ENCODE measurements around the gene KRT4.

Gene KRT4

DNA sequence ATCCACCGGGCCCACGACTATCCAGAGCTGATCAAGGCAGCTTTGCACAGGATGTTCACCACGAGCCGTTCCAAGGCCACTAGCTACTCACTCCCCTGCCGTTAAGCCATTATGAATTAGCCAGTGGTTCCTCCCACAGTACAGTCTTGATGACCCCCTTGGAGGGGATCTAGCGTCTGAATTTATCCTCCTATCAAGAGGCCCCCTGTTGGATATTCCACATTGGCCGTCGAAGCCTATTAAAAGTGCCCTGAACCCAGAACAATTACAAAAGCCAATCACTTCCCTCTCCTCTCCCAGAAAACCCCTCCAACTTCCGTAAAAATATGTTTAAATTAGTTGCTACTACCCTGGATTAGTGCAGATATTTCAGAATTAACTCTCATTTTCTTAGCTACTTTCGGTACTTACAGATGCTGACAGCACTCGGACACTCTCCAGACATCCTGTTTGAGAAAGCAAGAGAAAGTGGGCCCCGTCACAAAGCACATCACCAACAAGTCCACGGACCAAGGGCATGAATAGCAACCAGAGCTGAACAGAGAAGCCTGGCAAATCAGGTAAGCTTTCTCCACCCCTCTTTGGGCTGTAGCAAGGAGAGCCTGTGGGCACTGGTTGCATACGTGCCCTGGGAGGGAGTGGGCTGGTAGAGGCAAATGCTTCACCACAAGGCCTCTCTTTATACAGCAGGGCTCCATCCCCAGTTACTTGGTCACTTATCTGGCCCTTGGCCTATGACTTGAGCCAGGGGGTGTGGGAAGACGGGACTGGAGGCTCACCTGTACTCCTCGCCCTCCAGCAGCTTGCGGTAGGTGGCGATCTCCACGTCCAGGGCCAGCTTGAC is 23.3 kb downstream of the KRT4 start:
- DNase-seq = no peak

DNA sequence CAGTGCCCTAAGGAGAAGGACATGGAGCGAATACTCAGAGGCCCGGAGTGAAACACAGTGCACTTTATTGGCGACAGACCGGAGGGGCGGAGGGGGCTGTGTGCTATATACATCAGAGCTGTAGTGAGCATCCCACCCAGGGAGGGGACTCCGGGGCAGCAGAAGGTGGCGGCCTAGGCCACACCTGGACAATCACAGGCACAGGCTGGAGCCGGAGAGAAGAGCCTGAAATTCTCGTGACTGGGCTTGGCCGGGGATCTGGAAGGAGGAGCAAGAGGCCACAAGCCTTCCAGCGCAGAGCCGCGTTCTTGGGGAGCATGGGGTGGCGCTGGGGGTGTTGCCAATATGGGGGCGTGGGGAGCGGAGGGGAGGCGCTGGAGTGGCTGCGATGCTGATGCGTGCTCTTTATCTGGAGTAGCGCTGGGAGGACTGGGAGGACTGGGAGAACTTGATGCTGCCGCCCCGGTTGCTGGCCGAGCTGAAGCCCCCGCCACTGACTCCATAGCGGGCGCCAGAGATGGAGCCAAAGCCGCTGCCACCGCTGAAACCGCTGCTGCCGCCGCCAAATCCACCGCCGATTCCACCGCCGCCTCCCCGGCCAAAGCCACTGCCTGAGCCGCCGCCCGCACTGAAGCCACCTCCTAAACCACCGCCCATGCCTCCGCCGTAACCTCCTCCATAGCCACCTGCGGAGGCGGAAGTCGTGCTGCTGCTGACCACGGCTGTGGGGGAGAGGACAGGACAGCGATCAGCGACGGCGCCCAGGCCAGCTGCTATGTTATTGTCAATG is 24.1 kb downstream of the KRT4 start:
- no peak for DNase-seq

DNA sequence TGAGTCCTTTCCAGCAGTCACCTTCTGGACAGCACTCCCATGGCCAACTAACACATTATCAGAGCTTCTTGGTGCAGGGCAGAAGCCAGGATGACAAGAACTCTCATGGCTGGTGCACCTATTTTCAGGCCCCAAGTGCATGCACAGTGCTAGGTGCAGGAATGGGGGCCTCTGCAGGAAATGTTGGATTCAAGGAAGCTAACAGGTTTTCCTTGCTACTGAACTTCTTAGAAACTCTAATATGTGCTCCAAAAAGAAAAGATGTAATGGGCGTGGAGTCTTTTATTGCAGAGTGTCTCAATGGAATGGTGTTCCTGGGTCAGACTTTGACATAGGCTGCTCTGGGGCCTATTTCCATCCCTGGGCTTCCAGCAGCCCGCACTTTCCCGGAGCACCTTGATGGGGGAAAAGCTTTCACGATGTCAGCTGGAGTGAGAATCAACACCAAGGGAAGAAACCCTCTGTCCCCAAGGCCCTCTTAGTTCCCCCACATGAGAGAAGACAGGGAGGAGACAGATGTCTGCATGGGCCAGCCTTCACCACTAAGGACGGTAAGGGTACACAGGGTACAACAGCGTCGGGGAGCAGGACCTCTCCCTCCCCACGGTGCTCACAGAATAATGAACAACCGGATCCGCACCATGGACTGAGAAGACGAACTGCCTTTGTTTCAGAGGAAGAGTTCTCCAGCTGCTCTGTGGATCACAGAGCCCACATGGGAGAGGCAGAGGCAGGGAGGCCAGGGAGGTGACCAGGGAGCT is 24.9 kb downstream of the KRT4 start:
- DNase-seq = no peak

DNA sequence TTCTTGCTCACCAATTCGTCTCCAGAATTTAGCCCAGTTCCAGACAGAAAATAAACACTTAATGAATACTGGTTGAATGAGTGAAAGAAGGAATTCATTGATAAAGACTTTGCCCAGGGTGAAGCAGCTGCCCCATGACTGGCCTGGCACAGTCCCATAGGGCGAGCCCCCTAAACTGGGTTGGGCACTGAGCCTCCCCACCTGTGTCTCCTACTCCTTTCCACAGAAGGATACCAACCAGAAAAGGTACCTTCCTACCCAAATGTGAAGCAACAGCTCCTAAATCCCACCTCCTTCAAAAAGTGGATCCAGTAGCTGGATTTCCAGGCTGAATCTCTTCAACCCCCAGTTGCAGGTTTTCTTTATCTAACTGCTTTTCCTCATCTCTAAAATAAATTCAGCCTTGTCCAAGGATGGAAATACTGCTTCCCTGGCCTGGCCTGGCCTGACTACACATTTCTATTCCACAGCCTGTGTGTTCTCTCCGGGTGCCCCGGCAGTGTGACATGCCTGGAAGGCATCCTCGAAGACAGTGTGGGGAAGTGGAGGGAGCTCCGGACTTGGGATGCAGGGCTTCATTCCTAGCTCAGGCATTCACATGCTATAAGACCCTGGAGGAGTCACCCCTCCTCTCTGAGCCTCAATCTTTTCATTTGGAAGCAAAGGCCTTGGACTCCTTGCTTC is 25.6 kb downstream of the KRT4 start:
- no peak for DNase-seq

DNA sequence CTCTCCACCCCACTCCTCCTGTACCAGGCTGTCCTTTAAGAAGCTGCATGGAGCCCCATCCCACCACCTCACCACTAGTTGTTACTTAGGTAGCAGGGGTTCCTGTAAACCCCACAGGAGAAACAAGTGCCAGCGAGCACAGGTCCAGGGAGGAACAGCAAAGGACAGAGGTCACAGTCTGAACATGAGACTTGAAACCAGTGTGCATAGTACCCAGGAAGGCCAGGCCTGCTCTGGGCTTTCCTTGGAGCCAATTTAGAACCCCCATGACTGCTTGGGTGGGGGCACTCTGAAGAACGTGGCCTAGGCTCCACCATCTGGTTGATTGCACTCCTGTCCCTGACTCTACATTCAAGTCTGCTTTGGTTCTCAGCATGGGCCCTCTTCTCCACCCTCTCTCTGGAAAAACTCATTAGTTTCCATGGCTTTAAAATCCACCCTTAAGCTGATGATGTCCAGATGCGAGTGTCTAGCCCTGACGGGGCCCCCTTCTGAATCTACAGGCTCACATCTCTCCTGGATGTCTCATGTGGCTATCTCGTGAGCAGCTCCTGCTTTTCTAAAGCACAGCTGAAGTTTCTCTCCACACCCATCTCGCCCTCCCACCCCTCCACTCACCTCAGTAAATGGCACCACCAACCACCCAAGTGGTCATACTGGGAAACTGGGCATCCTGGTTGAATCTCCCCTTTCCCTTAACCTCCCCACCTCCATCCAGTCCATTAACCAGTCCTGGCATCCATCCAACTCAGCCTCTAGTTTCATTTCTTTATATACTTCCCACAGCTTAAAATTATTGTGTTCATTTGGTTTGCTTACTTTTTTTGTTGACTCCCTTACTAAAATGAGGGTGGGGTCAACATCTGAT is 26.4 kb downstream of the KRT4 start:
- DNase-seq = peak; percentile 21

DNA sequence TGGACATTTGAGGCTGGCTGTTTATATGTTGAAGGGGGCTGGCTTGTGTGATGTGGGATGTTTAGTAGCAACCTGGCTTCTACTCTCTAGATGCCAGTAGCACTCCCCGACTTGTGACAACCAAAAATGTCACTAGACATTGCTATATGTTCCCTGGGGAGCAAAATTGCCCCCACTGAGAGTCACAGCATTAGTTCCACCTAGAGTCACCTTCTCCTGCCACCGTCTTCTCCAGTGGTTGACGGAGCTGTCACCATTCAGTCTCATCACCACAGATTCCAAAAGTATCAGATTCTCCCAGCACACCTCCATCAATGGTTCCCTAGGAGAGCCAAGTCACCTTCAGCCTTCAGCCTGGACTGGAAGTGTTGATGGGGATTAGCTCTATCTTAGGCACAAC is 29.0 kb downstream of the KRT4 start:
- DNase-seq = no peak

DNA sequence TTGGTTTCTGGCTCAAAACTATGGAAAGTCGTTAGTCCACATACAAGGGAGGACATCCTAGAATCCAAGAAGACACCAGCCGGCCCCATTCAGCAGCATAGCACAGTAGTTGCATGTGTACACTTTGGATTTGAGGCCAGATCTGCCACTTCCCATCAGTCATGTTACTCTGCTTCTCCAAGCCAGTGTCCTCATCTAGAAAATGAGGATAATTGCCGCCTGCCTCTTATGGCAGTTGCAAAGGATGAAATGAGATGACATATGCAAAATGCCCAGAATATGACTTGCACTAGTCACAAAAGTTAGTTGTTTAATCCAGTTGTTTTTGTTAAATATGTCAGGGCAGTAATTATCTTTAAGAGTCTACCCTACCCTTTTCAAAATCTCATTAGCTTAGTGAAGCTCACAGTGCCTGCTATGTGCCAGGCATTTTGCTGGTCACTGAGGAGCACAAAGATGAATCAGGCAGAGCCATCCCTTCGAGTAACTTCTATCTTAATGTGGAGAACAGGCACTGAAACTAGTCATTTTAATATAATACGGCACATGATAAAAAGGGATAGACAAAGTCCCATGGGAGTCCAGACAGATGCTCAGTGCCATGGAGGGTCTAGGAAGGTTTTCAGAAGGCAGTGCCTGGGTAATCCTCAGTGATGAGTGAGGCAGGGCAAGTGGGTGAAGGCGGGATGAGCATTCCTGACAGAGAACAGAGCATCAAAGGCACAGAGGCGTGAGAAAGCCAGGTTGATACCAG is 30.2 kb downstream of the KRT4 start:
- no peak for DNase-seq

DNA sequence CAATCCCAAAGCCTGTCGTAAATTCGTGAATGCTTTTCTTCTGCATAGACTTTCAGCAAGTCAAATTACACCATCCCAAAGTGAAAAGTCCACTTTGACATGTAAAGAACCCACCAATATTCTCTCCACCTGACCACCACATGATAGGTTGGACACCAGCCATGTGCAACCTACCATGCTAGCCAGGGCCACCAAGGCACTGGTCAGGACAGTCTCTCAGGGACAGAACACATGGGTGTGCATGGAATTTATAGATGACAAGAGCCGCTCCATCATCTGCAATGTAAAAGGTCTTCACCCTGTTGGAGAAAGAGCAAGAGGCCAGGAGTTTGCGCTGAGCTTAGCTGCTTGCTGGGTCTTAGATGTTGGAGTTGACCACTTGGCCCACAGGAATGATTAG is 31.4 kb downstream of the KRT4 start:
- DNase-seq = no peak

DNA sequence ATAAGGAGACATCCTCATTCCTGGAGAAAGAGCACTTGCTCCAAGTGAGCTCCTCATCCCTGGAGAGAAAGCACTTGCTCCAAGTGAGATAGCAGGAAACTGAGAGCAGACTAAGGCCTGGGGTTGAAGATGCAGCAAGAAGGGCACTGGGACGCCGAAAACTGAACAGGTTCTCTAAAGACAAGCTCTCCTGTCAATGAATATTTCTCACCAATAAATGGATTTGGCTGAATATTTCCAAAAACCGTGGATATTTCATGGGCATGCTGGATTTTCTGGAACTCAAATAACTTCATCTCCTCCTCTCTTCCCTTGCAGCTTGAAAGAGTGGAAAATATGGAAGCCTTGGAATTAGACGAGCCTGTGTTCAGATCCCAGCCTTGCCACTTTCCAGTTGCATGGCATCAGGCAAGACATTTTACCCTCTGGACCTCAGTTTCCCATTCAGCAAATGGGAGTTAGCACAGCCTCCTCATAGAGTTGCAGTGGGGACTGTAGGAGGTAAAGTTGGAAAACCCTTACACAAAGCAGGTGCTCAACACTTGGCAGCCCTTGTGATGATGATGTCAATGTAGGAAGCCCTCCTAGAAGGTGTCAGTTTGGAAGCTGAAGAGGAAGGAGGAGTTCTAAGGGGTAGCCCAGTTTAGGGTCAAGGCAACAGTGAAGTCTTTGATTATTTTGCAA is 32.4 kb downstream of the KRT4 start:
- no peak for DNase-seq

DNA sequence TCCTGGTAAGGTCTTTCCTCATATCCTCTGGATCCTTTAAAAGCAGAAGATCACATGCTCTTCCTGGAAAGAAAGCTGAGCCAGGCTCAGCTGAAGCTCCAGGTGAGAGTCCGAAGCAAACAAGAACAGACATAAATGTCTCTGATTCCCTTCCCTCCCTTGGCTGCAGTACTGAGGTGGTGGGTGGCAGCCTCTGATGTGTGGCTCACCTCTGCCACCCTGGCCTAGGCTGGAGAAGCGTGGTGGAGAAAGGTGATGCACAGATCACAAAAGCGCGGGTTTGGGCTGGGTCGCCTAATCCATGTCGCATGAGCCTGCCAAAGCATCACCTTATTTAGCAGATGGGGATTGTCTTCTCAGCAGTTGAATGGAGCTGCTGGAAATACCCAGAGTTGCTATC is 34.0 kb downstream of the KRT4 start:
- no peak for DNase-seq

DNA sequence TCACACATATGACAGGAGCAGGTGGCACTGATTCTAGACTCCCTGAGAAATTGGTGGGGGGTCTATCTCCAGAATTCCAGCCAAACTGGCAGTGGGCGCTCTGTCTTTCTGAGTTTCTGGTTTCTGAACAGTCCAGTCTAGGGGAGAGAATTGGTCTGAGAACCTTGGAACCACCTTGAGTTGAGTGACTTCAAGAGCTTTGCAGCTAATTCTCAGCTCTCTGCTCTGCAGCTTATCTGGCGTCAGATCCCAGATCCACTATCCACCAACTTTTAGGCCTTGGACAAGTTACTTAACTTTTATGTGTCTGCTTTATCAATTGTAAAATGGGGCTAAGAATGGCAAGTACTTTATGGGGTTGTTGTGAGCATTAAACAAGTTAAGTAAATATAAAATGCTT is 35.1 kb downstream of the KRT4 start:
- DNase-seq = no peak

DNA sequence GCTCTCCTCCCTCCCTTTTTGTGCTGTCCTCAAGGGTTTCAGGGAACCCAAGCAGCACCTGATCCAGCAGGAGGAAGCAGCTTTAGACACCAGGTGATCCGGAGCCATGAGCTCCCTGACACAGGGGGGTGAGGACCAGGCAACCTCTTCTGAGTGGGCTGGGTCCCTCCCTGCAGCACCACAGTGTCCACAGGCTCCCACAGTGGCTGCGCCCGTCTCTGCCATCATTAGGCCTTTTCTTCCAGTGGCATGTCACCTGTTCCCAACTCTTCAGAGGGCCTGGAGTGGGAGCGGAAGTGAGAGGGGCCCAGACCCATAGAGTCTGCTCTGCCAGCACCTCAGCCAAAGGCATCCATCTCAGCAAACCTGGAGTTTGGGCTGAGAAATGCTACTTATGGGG is 36.4 kb downstream of the KRT4 start:
- DNase-seq = no peak

DNA sequence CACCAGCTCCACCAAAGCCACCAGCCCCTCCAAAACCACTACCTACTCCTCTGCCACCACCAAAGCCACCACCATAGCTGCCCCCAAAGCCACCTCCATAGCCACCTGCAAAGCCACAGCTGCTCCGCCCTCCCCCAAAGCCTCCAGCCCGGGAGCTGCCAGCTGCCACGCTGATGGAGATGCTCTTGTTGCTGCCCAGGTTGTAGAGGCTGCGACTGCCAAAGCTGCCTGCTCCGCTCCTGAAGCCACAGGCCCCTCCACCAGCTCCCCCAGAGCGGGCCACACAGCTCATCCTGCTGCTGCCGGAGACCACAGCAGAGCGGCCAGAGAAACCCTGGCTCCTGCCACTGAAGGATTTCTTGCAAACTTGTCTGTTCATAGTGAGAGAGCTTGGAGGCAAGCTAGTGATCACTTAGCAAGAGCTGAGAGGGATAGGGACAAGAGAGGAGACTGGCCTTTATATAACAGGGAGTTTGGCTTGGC is 37.0 kb downstream of the KRT4 start, which contains the start of gene KRT76:
KRT76 (minus strand) TSS at position 433 of the 483 bp plus-strand sequence; CDS start at position 379, 54 bp downstream.
- DNase-seq = no peak

DNA sequence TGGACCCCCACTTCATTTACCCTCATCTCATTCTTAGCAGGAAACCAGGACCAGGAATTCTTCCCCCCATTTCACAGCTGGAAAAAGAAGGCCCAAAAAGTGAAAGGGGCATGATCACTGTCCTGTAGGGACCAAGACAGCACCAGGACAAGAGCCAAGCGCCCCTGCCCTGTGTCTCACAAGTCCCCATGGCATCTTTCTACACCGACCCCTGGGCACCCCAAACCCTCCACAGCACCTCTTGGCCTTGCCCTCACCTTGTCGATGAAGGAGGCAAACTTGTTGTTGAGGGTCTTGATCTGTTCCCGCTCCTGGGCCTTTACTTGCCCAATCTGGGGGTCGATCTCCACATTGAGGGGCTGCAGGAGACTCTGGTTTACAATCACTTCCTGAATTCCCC is 37.5 kb downstream of the KRT4 start:
- DNase-seq = no peak

DNA sequence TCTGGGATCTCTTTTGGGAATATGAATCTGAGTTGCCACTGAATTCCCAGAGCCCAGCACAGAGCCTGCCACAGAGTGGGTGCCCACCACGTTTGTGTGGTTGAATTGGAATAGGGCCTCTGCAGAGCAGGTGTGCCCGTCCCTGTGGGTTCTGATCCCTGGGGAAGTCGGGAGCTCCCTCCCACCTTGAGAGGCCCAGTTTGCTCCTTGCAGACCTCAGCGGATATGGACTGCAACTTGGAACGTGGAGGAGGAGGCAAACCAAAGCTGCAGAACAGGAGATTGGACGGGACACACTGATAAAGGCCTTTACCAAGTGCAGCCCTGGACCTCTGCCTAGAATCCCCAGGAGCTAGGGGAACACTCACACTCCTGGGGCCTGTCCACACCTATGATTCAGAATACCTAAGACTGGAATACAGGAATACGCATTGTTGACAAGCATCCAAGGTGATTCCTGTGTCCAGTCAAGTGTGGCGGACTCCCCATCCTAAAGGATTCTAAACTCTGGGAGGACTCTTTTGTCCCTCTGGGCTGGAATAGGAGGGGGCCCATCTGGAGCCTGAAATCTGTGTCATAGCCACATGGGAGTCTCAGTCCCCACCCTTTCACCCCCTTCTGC is 39.2 kb downstream of the KRT4 start:
- DNase-seq = no peak

DNA sequence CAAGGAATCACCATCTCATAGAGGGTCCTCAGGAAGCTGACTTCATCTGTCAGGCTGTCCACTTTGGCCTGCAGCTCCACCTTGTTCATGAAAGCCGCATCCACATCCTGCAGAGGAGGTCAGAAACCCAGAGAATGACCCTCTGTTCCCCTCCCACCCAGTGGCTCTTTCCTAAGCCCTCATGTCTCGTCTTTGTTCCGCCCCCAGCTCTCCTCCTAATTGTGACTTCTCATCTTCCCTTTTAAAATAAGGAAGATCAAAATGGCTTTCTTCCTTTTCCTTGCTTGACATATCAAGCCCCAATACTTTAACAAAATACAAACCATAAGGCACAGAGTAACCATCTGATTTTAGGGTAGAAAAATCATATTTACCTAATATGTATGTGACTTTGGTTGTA is 41.1 kb downstream of the KRT4 start:
- DNase-seq = no peak

DNA sequence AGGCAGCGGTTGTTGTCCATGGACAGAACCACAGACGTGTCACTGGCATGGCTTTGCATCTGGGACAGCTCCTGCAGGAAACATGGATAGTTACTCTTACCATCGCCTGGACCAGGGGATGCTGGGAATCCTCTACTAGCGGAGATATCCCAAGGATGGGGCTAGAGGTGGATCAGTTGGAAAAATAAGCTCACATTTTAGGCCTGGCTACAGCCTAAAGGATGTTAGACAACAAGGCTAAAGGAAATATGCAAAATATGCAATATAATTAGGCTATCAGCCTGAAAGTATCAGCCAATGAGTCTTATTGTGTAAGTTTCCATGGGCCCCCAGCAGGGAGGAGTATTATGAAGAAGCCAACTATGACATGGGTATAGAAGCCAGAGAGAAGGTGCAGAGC is 41.7 kb downstream of the KRT4 start:
- DNase-seq = no peak

DNA sequence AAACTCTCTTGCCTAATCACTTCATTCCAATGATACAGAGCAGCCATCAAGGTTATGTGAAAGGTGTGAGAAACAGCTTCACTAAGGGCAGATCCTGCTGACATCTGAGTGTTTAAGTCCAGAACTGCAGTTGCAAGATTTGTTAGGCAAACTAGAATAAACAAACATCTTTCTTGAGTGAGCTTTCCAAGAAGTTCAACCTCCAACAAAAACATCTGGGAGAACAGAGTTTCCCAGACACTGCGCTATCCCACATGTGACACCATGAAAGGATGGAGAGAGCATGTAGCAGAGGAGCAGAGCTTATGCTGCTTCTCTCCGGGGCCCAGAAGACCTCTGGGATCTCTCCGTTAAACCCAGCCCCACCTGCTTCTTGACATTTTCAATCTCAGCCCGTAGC is 42.4 kb downstream of the KRT4 start:
- no peak for DNase-seq

DNA sequence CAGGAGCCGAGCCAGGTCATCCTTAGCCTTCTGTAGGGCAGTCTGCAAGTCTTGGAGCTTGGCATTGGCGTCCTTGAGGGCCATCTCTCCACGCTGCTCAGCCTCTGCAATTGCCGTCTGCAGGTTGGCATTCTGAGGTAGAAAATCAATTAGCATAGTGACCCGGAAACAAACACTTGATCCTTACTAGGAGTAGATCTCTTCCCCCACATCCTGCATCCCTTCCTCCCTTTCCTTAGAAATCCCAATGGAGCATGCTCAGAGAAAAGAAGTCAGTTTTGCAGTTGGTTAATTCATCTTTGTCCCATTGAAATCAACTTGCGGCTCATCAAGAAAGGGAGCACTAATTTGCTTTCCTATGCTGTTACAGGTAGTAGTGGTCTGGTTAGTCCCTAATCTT is 42.8 kb downstream of the KRT4 start:
- no peak for DNase-seq

DNA sequence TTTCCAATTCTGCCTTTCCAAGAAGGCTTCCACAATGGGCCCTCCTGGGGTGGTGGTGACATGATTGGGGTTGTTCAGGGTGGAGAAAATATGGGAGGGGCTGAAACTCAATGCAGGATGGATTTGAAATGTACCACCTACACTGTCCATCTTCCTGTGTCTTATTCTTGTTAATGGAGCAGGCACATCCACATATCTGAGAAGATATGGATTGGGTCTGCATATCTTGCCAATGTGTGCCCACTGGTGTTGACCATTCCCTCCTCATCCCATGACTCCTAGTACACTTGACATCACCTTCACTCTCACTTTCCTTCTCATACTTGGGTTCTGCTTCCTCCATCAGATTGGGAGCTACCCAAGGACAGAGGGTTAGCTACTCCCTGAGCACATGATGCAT is 44.0 kb downstream of the KRT4 start:
- no peak for DNase-seq
